GM04504 (cell line): ENCODE results near the gene OR6C74.

Experiments
- DNase-seq: peaks from one replicate; pipeline ENCODE4 v3.0.0-alpha.2; 2012; ENCODE audit warnings: low read depth

OR6C74 gene

DNA sequence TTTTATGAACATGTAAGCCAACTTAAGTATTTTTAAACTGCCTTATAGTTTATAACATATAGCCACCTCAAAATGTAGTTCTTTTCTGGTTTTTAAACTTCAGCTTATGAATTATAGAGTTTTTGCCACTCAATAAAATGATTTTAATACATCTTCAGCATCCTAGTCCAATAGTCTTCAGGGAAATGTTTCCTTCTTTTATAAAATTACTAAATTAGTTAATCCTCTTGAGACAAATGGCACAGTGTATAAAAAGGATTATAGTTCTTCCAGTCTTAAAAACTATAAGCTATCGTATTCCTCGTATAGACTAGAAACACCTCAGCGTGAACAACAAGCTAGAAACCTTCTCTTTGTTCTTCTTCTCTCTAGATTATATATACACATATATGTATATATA is at the start of gene OR6C74:
TSS of gene OR6C74 (plus strand) at position 301 of the 400 bp plus-strand sequence. CDS start 2,679 bp downstream, outside the sequence.
- DNase-seq = no peak

DNA sequence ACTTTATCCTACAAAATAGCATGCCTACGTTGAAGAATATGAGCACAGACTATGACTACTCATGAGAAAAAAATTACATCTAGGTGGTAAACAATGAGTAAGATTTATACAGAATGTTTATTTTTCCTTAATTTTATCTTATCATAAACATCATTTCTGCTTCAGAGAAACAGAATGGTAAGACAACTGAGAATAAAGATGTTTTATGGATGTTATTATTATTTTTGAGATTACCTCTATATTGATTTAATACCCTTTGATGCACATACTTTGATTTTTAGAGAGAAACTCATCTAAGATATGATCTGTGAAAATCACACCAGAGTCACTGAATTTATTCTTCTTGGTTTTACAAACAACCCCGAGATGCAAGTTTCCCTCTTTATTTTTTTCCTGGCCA is 23.7 kb upstream of the OR6C74 start, which contains the start of gene OR10A7:
TSS of gene OR10A7 (plus strand) at position 301 of the 400 bp plus-strand sequence. CDS start at position 301, 0 bp downstream.
- no peak for DNase-seq

GRCh38 chr12:55226523-55226922 is 17.9 kb upstream of the OR6C74 start:
- DNase-seq = no peak

DNA sequence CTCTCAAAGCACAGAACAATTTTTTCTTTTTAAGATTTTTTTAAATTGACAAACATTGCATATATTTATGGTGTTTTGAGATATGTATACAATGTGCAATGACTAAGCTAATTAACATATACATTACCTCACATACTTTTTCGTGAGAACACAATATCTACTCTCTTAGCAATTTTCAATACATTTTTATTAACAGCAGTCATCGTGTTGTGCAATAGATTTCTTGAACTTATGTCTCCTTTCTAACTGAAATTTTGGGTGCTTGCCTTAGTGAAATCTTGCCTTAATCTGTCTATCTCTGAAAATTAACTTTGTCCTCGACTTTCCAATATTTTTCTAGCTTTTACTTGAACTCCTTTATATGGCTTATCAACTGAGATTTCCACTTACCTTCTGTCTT is 16.8 kb upstream of the OR6C74 start:
- DNase-seq = no peak

DNA sequence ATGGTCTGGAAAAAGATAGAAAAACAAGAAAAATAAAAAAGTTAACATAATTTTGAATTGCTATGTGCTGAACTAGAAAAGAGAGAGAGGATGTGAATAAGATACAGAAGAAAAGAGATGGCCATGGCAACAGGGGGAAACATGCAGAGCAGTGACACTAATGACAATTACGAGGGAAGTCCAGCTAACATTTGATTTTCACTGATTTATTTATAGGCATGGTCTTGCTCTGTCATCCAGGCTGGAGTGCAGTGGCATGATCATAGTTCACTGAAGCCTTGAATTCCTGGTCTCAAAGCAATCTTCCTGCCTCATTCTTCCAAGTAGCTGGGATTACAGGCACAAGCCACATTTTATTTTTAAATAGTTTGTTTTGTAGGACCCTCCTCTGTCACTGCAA is 1.8 kb downstream of the OR6C74 start:
- DNase-seq = no peak

- no peak for DNase-seq
Observed at GRCh38 chr12:55250944-55251343, 6.5 kb downstream of the OR6C74 start.

- no peak for DNase-seq
Observed at GRCh38 chr12:55253281-55253680, 8.9 kb downstream of the OR6C74 start.

- no peak for DNase-seq
Observed at GRCh38 chr12:55256831-55257230, 12.4 kb downstream of the OR6C74 start.

- DNase-seq = no peak
Observed at GRCh38 chr12:55258303-55258702, 13.9 kb downstream of the OR6C74 start.

- DNase-seq = no peak
Observed at GRCh38 chr12:55280991-55281390, 36.6 kb downstream of the OR6C74 start.

DNA sequence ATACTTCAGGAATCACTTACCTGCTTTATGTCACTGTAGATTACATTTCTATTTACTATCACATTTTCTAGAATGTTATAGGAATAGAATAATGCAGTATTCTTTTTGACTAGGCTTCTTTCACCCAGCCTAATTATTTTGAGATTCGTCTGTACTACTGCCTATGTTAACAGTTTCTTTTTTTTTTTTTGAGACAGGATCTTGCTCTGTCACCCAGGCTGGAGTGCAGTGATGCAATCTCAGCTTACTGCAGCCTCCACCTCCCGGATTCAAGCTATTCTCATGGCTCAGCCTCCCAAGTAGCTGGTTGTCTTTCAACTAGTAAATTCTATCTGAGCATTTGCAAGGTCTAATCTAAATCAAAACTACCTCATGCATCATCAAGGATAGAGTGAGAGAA is 45.6 kb downstream of the OR6C74 start:
- no peak for DNase-seq
